Measurements from ENCODE around the gene TUBG1. TPM values are rescaled to one million over a fixed set of nuclear protein-coding genes. Genes with fewer than 3 reads are reported as not detected.
A peak's percentile ranks its signal among the peaks of the same experiment; 100 is the strongest.

Gene TUBG1
- total and polyA plus RNA-seq, 2 of the 8 experiments (the other 6 are each of a cell fraction or from before 2014, with no cell fraction given), result 109 to 208 TPM

DNA sequence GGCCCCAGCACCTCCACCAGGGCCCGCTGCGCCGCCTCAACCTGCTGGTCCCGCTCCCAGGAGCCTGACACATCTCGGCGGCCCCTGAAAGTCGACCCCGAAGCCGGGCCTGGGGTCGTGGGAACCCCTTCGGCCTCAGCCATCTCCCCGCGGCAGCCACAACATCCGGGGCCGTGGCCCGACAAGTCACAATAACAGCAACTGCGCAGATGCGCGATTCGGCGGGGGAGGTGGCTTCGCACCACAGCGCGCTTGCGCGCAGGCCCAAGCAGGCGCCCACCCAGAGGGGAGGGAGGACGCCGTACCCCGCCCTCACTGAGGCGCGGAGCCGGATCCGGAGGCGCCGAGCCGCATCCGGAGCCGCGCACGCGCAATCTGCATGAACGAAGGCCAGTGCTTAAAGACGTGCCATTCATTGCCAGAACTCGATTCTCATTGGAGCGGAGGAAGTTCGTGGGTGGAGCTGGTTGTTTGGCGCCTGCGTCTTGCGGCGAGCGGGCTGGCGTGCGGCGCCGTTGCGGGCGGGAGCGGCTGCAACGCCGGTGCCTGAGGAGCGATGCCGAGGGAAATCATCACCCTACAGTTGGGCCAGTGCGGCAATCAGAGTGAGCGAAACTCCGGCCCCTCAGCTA is at the start of gene TUBG1, which contains the start of gene RETREG3 (continued):
- TF ChIP-seq, protein P1, sequence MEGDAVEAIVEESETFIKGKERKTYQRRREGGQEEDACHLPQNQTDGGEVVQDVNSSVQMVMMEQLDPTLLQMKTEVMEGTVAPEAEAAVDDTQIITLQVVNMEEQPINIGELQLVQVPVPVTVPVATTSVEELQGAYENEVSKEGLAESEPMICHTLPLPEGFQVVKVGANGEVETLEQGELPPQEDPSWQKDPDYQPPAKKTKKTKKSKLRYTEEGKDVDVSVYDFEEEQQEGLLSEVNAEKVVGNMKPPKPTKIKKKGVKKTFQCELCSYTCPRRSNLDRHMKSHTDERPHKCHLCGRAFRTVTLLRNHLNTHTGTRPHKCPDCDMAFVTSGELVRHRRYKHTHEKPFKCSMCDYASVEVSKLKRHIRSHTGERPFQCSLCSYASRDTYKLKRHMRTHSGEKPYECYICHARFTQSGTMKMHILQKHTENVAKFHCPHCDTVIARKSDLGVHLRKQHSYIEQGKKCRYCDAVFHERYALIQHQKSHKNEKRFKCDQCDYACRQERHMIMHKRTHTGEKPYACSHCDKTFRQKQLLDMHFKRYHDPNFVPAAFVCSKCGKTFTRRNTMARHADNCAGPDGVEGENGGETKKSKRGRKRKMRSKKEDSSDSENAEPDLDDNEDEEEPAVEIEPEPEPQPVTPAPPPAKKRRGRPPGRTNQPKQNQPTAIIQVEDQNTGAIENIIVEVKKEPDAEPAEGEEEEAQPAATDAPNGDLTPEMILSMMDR (IDR thresholded peaks at IDR 0.05; ENCODE audit: control extremely low read depth in 1 of 3, insufficient read depth in 1 of 3, low read depth in 1 of 3, low read length in 3 of 3), result peak in 1 of 3 experiments; percentile 12; a peak in 1 of 4 replicates
- TF ChIP-seq JUN (IDR thresholded peaks at IDR 0.05; ENCODE audit: low read depth, low read length) (no peak), RNF2 (IDR thresholded peaks at IDR 0.05; ENCODE audit: borderline replicate concordance, low read depth, low read length, missing control alignments, poor library complexity, severe bottlenecking) (no peak), FOSL1 (IDR thresholded peaks at IDR 0.05; ENCODE audit: insufficient read depth, low read depth, low read length) (no peak), BCL11A (IDR thresholded peaks at IDR 0.05; ENCODE audit: low read depth in 2 of 2, low read length in 2 of 2) (no peak), SUZ12 (IDR thresholded peaks at IDR 0.05; ENCODE audit: low read length) (no peak), EP300 (IDR thresholded peaks at IDR 0.05; ENCODE audit: borderline replicate concordance in 1 of 2, low read depth in 2 of 2, low read length in 2 of 2) (no peak), SP2 (IDR thresholded peaks at IDR 0.05; ENCODE audit: low read length) (no peak), CBX5 (IDR thresholded peaks at IDR 0.05; ENCODE audit: low read depth, low read length) (no peak), NANOG (IDR thresholded peaks at IDR 0.05; ENCODE audit: insufficient read depth, low read depth, low read length, poor library complexity, severe bottlenecking) (peak; percentile 37), POU5F1 (IDR thresholded peaks at IDR 0.05; ENCODE audit: low read depth, low read length) (no peak), SP1 (IDR thresholded peaks at IDR 0.05; ENCODE audit: low read depth, low read length) (no peak), TEAD4 (IDR thresholded peaks at IDR 0.05; ENCODE audit: low read depth, low read length) (no peak), RXRA (IDR thresholded peaks at IDR 0.05; ENCODE audit: insufficient read depth, low read depth, low read length) (no peak), KDM1A (IDR thresholded peaks at IDR 0.05; ENCODE audit: borderline replicate concordance, low read length) (no peak), RFX5 (IDR thresholded peaks at IDR 0.05; ENCODE audit: borderline replicate concordance, low read depth, low read length) (no peak)
- TF ChIP-seq, protein P2, sequence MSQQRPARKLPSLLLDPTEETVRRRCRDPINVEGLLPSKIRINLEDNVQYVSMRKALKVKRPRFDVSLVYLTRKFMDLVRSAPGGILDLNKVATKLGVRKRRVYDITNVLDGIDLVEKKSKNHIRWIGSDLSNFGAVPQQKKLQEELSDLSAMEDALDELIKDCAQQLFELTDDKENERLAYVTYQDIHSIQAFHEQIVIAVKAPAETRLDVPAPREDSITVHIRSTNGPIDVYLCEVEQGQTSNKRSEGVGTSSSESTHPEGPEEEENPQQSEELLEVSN (IDR thresholded peaks at IDR 0.05), result peak; percentile 49; the same call in 1 of the 2 replicates
- TF ChIP-seq, protein P3, sequence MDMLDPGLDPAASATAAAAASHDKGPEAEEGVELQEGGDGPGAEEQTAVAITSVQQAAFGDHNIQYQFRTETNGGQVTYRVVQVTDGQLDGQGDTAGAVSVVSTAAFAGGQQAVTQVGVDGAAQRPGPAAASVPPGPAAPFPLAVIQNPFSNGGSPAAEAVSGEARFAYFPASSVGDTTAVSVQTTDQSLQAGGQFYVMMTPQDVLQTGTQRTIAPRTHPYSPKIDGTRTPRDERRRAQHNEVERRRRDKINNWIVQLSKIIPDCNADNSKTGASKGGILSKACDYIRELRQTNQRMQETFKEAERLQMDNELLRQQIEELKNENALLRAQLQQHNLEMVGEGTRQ (IDR thresholded peaks at IDR 0.05; ENCODE audit: low read length), result no peak

Data from H1 (cell line).